Measurements from ENCODE around the gene SLC5A10. TPM values are rescaled to one million over a fixed set of nuclear protein-coding genes. Genes with fewer than 3 reads are reported as not detected.

The SLC5A10 gene
- total RNA-seq, 1 donor from 2014 or later = not detected

GRCh38 chr17:18968345-18968744 is 16.4 kb downstream of the SLC5A10 start:
- no peak for TF ChIP-seq CTCF (conservative IDR thresholded peaks at IDR 0.05; ENCODE audit: low read depth, low read length)
- no peak overlapping the region for H3K4me3 ChIP-seq (ENCODE audit: low read depth, low read length)
- no peak for DNase-seq (ENCODE audit: low read depth)

- H3K4me3 ChIP-seq (ENCODE audit: low read depth, low read length) = no peak overlapping the region
- TF ChIP-seq CTCF (conservative IDR thresholded peaks at IDR 0.05; ENCODE audit: low read depth, low read length) = no peak
- DNase-seq (ENCODE audit: low read depth) = no peak
These were observed 17.3 kb downstream of the SLC5A10 start for GRCh38 chr17:18968945-18969887.

- no peak overlapping the region for H3K4me3 ChIP-seq (ENCODE audit: low read depth, low read length)
- no peak for DNase-seq (ENCODE audit: low read depth)
- peak; percentile 26 for TF ChIP-seq CTCF (conservative IDR thresholded peaks at IDR 0.05; ENCODE audit: low read depth, low read length)
These were observed 18.9 kb downstream of the SLC5A10 start for GRCh38 chr17:18970582-18971480.

GRCh38 chr17:18971801-18972200 is 19.8 kb downstream of the SLC5A10 start:
- no peak for DNase-seq (ENCODE audit: low read depth)
- no peak for TF ChIP-seq CTCF (conservative IDR thresholded peaks at IDR 0.05; ENCODE audit: low read depth, low read length)
- H3K4me3 ChIP-seq (ENCODE audit: low read depth, low read length) = no peak overlapping the region

- DNase-seq (ENCODE audit: low read depth) = no peak
- no peak for TF ChIP-seq CTCF (conservative IDR thresholded peaks at IDR 0.05; ENCODE audit: low read depth, low read length)
These were observed 22.6 kb downstream of the SLC5A10 start for GRCh38 chr17:18974407-18975149.

GRCh38 chr17:18975597-18975996 is 23.6 kb downstream of the SLC5A10 start:
- no peak overlapping the region for H3K4me3 ChIP-seq (ENCODE audit: low read depth, low read length)
- no peak for TF ChIP-seq CTCF (conservative IDR thresholded peaks at IDR 0.05; ENCODE audit: low read depth, low read length)
- no peak for DNase-seq (ENCODE audit: low read depth)

More at GRCh38 chr17:18974407-18975149, 22.6 kb downstream of the SLC5A10 start:
- H3K4me3 ChIP-seq (ENCODE audit: low read depth, low read length) = no peak overlapping the region
